ENCODE measurements around the gene ZNF718.
"Not testable (repeated sequence)": the region's sequence is repeated elsewhere in the genome, so short reads cannot be mapped to it uniquely, and the experiment has no call there.

ZNF718 gene

DNA sequence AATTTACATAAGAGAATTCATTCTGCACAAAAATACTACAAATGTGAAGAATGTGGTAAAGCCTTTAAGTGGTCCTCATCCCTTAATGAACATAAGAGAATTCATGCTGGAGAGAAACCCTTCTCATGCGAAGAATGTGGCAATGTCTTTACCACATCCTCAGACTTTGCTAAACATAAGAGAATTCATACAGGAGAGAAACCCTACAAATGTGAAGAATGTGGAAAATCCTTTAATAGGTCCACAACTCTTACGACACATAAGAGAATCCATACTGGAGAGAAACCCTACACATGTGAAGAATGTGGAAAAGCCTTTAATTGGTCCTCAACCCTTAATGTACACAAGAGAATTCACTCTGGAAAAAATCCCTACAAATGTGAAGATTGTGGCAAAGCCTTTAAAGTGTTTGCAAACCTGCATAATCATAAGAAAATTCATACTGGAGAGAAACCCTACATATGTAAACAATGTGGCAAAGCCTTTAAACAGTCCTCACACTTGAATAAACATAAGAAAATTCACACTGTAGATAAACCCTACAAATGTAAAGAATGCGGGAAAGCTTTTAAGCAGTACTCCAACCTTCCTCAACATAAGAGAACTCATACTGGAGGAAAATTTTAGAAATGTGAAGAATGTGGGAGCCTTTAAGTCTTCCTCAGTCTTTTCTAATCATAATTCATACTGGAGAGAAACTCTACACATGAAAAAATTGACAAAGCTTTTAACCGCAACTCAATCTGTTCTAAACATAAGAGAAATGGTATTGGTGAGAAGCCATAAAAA is 37.4 kb downstream of the ZNF718 start:
- TF ChIP-seq, protein P1, sequence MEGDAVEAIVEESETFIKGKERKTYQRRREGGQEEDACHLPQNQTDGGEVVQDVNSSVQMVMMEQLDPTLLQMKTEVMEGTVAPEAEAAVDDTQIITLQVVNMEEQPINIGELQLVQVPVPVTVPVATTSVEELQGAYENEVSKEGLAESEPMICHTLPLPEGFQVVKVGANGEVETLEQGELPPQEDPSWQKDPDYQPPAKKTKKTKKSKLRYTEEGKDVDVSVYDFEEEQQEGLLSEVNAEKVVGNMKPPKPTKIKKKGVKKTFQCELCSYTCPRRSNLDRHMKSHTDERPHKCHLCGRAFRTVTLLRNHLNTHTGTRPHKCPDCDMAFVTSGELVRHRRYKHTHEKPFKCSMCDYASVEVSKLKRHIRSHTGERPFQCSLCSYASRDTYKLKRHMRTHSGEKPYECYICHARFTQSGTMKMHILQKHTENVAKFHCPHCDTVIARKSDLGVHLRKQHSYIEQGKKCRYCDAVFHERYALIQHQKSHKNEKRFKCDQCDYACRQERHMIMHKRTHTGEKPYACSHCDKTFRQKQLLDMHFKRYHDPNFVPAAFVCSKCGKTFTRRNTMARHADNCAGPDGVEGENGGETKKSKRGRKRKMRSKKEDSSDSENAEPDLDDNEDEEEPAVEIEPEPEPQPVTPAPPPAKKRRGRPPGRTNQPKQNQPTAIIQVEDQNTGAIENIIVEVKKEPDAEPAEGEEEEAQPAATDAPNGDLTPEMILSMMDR (conservative IDR thresholded peaks at IDR 0.05; ENCODE audit: low read depth, low read length), result no peak
- no peak for DNase-seq (ENCODE audit: low read depth)
- no peak overlapping the region for H3K4me3 ChIP-seq (ENCODE audit: low read length)

DNA sequence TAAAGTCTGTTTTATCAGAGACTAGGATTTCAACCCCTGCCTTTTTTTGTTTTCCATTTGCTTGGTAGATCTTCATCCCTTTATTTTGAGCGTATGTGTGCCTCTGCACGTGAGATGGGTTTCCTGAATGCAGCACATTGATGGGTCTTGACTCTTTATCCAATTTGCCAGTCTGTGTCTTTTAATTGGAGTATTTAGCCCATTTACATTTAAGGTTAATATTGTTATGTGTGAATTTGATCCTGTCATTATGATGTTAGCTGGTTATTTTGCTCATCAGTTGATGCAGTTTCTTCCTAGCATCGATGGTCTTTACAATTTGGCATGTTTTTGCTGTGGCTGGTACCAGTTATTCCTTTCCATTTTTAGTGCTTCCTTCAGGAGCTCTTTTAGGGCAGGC is 45.3 kb downstream of the ZNF718 start:
- DNase-seq (ENCODE audit: low read depth); H3K4me3 ChIP-seq (ENCODE audit: low read length): not testable (repeated sequence)

DNA sequence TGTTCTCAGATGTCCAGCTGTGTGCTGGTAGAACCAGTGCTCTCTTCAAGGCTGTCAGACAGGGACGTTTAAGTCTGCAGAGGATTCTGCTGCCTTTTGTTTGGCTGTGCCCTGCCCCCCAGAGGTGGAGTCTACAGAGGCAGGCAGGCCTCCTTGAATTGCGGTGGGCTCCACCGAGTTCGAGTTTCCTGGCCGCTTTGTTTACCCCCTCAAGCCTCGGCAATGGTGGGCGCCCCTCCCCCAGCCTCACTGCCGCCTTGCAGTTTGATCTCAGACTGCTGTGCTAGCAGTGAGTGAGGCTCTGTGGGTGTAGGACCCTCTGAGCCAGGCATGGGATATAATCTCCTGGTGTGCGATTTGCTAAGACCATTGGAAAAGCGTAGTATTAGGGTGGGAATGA is 47.0 kb downstream of the ZNF718 start:
- not testable (repeated sequence) for H3K4me3 ChIP-seq (ENCODE audit: low read length); DNase-seq (ENCODE audit: low read depth)

DNA sequence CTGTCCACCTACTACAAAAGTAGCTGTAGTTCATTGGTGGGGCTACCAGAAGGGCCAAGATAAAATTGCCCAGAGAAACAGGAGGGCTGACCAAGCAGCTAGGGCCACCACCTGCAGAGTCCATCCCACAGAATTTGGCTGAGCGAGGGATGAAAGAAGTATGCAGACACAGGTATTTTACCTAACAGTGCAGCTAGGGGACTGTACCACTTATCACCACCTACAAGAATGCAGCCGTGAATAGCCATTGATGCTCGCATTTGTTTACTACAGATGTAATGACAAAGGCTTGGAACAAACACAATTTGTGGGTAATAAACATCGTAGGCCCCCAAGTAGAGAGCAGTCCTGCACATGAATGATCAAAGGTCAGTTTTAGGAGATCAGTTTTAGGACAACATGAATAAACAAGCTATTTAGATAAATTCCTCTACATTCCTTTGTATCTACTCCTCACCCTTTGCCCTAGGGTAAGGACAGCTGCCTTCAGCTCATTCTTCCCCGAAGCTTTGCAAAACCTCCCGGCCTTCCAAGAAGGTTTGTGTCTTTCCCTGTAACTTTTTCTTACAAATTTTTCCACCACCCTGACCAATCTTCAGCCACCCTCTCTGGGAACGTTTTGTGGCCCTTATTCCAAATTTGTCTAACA is 49.5 kb downstream of the ZNF718 start:
- TF ChIP-seq, protein P1 (conservative IDR thresholded peaks at IDR 0.05; ENCODE audit: low read depth, low read length), result no peak
- no peak overlapping the region for H3K4me3 ChIP-seq (ENCODE audit: low read length)
- DNase-seq (ENCODE audit: low read depth), result no peak

DNA sequence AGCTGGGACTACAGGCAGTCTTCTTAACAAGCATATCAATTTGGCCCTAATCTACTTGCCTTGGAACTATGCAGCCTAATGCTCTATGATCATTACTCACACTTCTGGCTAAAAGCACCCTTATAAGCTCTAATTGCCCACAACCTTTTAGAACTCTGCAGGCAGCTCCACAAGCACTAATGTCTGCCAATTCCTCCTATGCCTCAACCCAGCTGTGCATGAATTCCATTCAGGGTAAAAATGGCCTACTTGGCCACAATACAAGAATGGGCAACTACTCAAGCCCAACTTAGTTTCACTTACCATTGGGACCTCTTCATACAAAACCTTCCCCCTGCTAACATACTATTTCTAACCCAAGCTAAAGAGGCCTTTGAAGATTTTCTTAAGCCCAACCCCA is 51.7 kb downstream of the ZNF718 start:
- TF ChIP-seq, protein P1 (conservative IDR thresholded peaks at IDR 0.05; ENCODE audit: low read depth, low read length), result no peak
- H3K4me3 ChIP-seq (ENCODE audit: low read length), result no peak overlapping the region
- DNase-seq (ENCODE audit: low read depth), result no peak

DNA sequence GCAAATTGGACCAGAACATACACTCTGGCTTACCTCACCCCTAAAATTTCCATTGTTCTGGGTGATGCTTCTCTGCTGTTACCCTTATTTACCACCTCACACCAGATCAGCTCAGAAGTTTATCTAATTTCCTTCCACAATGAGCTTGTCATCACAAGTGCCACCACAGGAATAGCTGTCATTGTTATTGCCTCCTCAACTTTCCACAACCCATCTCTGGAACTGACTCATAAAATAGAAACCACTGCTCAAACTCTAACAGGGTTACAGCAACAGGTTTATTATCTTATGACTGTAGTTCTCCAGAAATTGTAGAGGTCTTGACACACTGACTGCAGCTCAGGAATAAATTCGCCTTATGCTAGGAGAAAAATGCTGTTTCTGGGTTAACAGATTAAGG is 52.7 kb downstream of the ZNF718 start:
- TF ChIP-seq, protein P1 (conservative IDR thresholded peaks at IDR 0.05; ENCODE audit: low read depth, low read length), result no peak
- DNase-seq (ENCODE audit: low read depth), result no peak

DNA sequence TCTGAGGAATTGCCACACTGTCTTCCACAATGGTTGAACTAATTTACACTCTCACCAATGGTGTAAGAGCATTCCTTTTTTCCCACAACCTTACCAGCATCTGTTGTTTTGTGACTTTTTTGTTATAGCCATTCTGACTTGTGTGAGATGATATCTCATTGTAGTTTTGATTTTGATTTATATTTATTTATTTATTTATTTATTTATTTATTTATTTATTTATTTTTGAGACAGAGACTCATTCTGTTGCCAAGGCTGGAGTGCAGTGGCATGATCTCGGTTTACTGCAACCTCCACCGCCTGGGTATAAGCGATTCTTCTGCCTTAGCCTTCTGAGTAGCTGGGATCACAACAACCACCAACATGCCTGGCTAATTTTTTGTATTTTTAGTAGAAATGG is 57.9 kb downstream of the ZNF718 start:
- not testable (repeated sequence) for H3K4me3 ChIP-seq (ENCODE audit: low read length); DNase-seq (ENCODE audit: low read depth)

More for the DNA sequence above, 52.7 kb downstream of the ZNF718 start:
- H3K4me3 ChIP-seq (ENCODE audit: low read length), result no peak overlapping the region

DNA sequence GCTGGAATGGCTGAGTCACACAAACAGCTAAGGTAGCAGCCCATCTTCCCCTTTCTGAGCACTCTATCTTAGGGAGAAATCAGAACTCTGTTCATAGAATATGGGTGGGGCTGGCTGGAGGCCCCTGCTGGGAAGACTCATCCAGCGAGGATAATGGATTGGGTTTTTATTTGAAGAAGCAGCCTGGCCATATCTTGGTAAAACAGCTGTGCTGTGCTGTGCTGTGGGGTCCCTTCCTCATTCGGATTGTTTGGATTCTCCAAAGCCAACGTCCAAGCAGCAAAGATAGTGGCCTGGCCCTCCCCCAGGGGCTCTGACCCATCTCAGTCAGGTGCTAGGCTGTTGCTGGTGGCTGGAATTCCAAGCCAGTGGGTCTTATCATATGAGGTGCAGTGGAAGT is 63.8 kb downstream of the ZNF718 start:
- TF ChIP-seq, protein P1 (conservative IDR thresholded peaks at IDR 0.05; ENCODE audit: low read depth, low read length), result no peak
- H3K4me3 ChIP-seq (ENCODE audit: low read length), result no peak overlapping the region
- DNase-seq (ENCODE audit: low read depth), result no peak

DNA sequence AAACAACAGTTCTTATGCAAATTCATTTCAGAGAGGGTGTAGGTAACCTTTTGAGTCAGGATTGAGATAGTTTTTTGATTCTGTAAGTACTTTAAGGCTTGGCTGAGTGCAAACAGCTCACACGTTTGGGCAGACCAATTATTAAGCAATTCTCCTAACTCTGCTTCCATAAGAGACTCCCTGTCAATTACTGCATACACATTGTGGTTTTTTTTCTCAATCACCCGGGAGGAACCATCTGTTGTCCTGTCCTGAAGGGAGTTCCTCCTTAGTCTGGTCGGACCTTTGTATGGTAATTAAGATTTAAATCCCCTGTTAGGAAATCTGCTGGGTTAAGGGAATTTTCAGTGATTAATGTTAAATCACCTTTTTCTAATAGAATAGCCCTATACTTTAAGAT is 70.9 kb downstream of the ZNF718 start:
- not testable (repeated sequence) for H3K4me3 ChIP-seq (ENCODE audit: low read length); DNase-seq (ENCODE audit: low read depth)

Measured in retinal pigment epithelial cell (primary cell).